ENCODE data around the gene CAMSAP3. TPM values are rescaled to one million over a fixed set of nuclear protein-coding genes. Genes with fewer than 3 reads are reported as not detected.

CAMSAP3 gene
- total RNA-seq, 1 experiment from 2014 or later: 28.4 TPM

DNA sequence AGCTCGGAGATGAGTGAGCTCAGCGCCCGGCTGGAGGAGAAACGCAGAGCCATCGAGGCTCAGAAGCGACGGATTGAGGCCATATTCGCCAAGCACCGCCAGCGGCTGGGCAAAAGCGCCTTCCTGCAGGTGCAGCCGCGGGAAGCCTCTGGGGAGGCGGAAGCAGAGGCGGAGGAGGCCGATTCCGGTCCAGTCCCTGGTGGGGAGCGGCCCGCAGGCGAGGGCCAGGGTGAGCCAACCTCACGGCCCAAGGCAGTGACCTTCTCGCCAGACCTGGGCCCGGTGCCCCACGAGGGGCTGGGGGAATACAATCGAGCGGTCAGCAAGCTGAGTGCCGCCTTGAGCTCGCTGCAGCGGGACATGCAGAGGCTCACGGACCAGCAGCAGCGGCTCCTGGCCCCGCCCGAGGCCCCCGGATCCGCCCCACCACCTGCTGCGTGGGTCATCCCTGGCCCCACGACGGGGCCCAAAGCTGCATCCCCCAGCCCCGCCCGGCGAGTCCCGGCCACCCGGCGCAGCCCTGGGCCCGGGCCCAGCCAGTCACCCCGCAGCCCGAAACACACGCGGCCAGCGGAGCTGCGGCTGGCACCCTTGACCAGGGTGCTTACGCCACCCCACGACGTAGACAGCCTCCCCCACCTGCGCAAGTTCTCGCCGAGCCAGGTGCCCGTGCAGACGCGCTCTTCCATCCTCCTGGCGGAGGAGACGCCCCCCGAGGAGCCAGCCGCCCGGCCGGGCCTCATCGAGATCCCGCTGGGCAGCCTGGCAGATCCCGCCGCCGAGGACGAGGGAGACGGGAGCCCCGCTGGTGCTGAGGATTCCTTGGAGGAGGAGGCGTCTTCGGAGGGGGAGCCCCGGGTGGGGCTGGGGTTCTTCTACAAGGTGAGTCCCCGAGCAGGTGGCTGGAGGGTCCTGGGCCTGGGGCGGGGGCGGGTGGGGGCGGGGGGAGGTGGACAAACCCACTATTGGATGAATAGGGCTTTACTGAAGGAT is 16.9 kb downstream of the CAMSAP3 start:
- H3K27ac Mint-ChIP-seq: no peak overlapping the region

More for the DNA sequence above, 16.9 kb downstream of the CAMSAP3 start:
- H3K79me2 ChIP-seq (ENCODE audit: insufficient read depth, low read length): no peaks in the 10 kb centered on the region
- H3K4me2 ChIP-seq (ENCODE audit: insufficient read depth, insufficient read length, low read length): no peak overlapping the region
- H2BK120ac ChIP-seq (ENCODE audit: low read depth, low read length, poor library complexity, severe bottlenecking): no peak overlapping the region
- no peaks in the 10 kb centered on the region for H3K9me3 ChIP-seq (ENCODE audit: control insufficient read depth, low read depth, low read length)
- H4K20me1 ChIP-seq (ENCODE audit: control insufficient read depth, insufficient read depth, insufficient read length): no peaks in the 10 kb centered on the region
- H2AK5ac ChIP-seq (ENCODE audit: insufficient read length, low read length): no peak overlapping the region
- H3K23ac ChIP-seq (ENCODE audit: insufficient read length, low read depth, low read length): no peak overlapping the region
- no peak overlapping the region for H3K4ac ChIP-seq (ENCODE audit: low read depth, low read length)
- H4K91ac ChIP-seq (ENCODE audit: insufficient read length, low read depth, low read length): no peak overlapping the region
- Mint-ChIP-seq H3K4me1 (no peaks in the 10 kb centered on the region), H3K36me3 (ENCODE audit: insufficient read depth in 1 of 3, low read depth in 3 of 3) (peaks cover 11 to 47% (median 38%) of the 10 kb centered on the region in 3 experiments), H3K9me3 (no peaks in the 10 kb centered on the region), H3K4me3 (no peak overlapping the region), H3K27me3 (ENCODE audit: low read depth) (no peaks in the 10 kb centered on the region)
- H2BK20ac ChIP-seq (ENCODE audit: low read depth, low read length, poor library complexity, severe bottlenecking): no peak overlapping the region
- H4K8ac ChIP-seq (replicated peaks; ENCODE audit: insufficient read length, low read depth, low read length): no peak overlapping the region
- H2BK15ac ChIP-seq (ENCODE audit: low read depth, low read length): no peak overlapping the region
- no peak overlapping the region for H3K56ac ChIP-seq (ENCODE audit: insufficient read length, low read depth, low read length)
- no peak for TF ChIP-seq CTCF (conservative IDR thresholded peaks at IDR 0.05)
- no peak overlapping the region for H4K5ac ChIP-seq (ENCODE audit: insufficient read length, low read depth, low read length)
- H2BK5ac ChIP-seq (ENCODE audit: insufficient read length, low read length): no peak overlapping the region
- no CpG with 5 or more reads among the region's 81 CpGs for WGBS (ENCODE audit: extremely low coverage, insufficient read length, low lambda C conversion rate)
- H3T11ph ChIP-seq (ENCODE audit: low read length): no peak overlapping the region
- H3K14ac ChIP-seq (ENCODE audit: insufficient read depth, low read length): no peak overlapping the region
- H3K79me1 ChIP-seq (ENCODE audit: insufficient read depth, low read depth, low read length, poor library complexity, severe bottlenecking): no peaks in the 10 kb centered on the region
- no peaks in the 10 kb centered on the region for H3K4me1 ChIP-seq (ENCODE audit: insufficient read depth, low read length)
- H3K18ac ChIP-seq (ENCODE audit: insufficient read length, low read depth, low read length): no peak overlapping the region
- H3K27me3 ChIP-seq (ENCODE audit: insufficient read depth, low read length): no peaks in the 10 kb centered on the region
- no peaks in the 10 kb centered on the region for H3K23me2 ChIP-seq (ENCODE audit: insufficient read length, low read depth, low read length, poor library complexity, severe bottlenecking)
- no peak overlapping the region for H2BK12ac ChIP-seq (ENCODE audit: insufficient read length, low read depth, low read length)
- no peak overlapping the region for H3K9ac ChIP-seq (ENCODE audit: extremely low read depth, insufficient read length, low read length)
- no peak overlapping the region for H2AFZ ChIP-seq (ENCODE audit: low read length)
- DNase-seq: no peak
- H3K27ac ChIP-seq (ENCODE audit: insufficient read length, low read depth, low read length): no peak overlapping the region

Measured in H9 (cell line).